Stimulated activated CD8-positive, alpha-beta memory T cell treated with anti-CD3 and anti-CD28 coated beads, Interleukin-15, amount 100 ng/mL, for 48 hours (primary cell): ENCODE results near the gene SLC25A47.
"Not testable (repeated sequence)": the region's sequence is repeated elsewhere in the genome, so short reads cannot be mapped to it uniquely, and the experiment has no call there.

Experiments used
- DNase-seq, 2 donors: peaks; one replicate each; pipeline ENCODE4 v3.0.0-alpha.2; 2020; ENCODE audit warnings: low read depth in 2 of 2

The SLC25A47 gene

GRCh38 chr14:100323121-100323941 lies at the start of gene SLC25A47:
TSS of gene SLC25A47 (plus strand) at chr14:100323339. CDS start at chr14:100323415, 76 bp downstream.
- no peak for DNase-seq

- DNase-seq = no peak
Measured at GRCh38 chr14:100274250-100274649, 48.9 kb upstream of the SLC25A47 start.

- DNase-seq = no peak
Measured at GRCh38 chr14:100275214-100275613, 47.9 kb upstream of the SLC25A47 start.

- no peak for DNase-seq
Measured at GRCh38 chr14:100278702-100279101, 44.4 kb upstream of the SLC25A47 start.

GRCh38 chr14:100279133-100279532 lies 44.0 kb upstream of the SLC25A47 start:
- no peak for DNase-seq

- no peak for DNase-seq
Measured at GRCh38 chr14:100279563-100279962, 43.6 kb upstream of the SLC25A47 start.

- no peak for DNase-seq
Measured at GRCh38 chr14:100281286-100282082, 41.7 kb upstream of the SLC25A47 start.

- DNase-seq = no peak
Measured at GRCh38 chr14:100282083-100282350, 41.1 kb upstream of the SLC25A47 start.

GRCh38 chr14:100282766-100283419 lies 40.2 kb upstream of the SLC25A47 start:
- DNase-seq = no peak

GRCh38 chr14:100283436-100283835 lies 39.7 kb upstream of the SLC25A47 start:
- not testable (repeated sequence) for DNase-seq

- DNase-seq = no peak
Measured at GRCh38 chr14:100283984-100284881, 38.9 kb upstream of the SLC25A47 start.

GRCh38 chr14:100285021-100285912 lies 37.9 kb upstream of the SLC25A47 start:
- peak; percentile 68 to 74 for DNase-seq

- DNase-seq = no peak
Measured at GRCh38 chr14:100285913-100286400, 37.2 kb upstream of the SLC25A47 start.

- no peak for DNase-seq
Measured at GRCh38 chr14:100286484-100287191, 36.5 kb upstream of the SLC25A47 start.

GRCh38 chr14:100287202-100287997 lies 35.7 kb upstream of the SLC25A47 start:
- no peak for DNase-seq

GRCh38 chr14:100287998-100288295 lies 35.2 kb upstream of the SLC25A47 start:
- DNase-seq = not testable (repeated sequence)

GRCh38 chr14:100288382-100289185 lies 34.6 kb upstream of the SLC25A47 start:
- DNase-seq = no peak

GRCh38 chr14:100289916-100290606 lies 33.1 kb upstream of the SLC25A47 start:
- DNase-seq = no peak
